Testis (tissue), 3 donors: Measurements from ENCODE around the gene QPCTL. TPM values are rescaled to one million over a fixed set of nuclear protein-coding genes. Genes with fewer than 3 reads are reported as not detected.

Experiments
- DNase-seq: peaks from one replicate; pipeline ENCODE4 v3.0.0-alpha.2; 2019
- H3K27ac ChIP-seq, 2 donors: fragments of 200-600 bp; sonication (generic); one replicate each; pipeline ENCODE4 v1.5.1; 2019
- H3K27me3 ChIP-seq: fragments of 200-600 bp; sonication (generic); one replicate; pipeline ENCODE4 v1.5.1; 2019
- H3K36me3 ChIP-seq: fragments of 200-600 bp; sonication (generic); one replicate; pipeline ENCODE4 v1.5.1; 2017; ENCODE audit warnings: low read depth; ENCODE audit errors: missing control alignments
- H3K4me1 ChIP-seq: fragments of 200-600 bp; sonication (generic); one replicate; pipeline ENCODE4 v1.5.1; 2019
- H3K4me3 ChIP-seq, 2 donors: fragments of 200-600 bp; sonication (generic); one replicate each; pipeline ENCODE4 v1.5.1; 2017 to 2019
- H3K9me3 ChIP-seq: fragments of 200-600 bp; sonication (generic); one replicate; pipeline ENCODE4 v1.5.1; 2017
- CTCF ChIP-seq, 3 experiments: fragments of 450-650 bp in 2 of 3; fragments of 200-600 bp in 1 of 3; sonication (generic) in 1 of 3; IDR thresholded peaks; one replicate each; pipeline ENCODE4 v1.5.1; 2016 to 2019; ENCODE audit warnings: antibody characterized with exemption in 3 of 3, mild to moderate bottlenecking in 2 of 3, moderate library complexity in 1 of 3
- POLR2A ChIP-seq: fragments of 450-650 bp; IDR thresholded peaks from one replicate; pipeline ENCODE4 v1.6.1; 2017; ENCODE audit warnings: antibody characterized with exemption, mild to moderate bottlenecking, moderate library complexity
- WGBS, 2 donors: methylation state at CpG; one replicate each; pipeline ENCODE4 v1.1.5; 2018; 5-methylcytosine and 5-hydroxymethylcytosine counted together
- intact Hi-C: fragments of 100-400 bp; cut with DNase I; formaldehyde crosslinking; loops from one replicate; pipeline ENCODE4 v1.15.1; 2023; ENCODE audit warnings: low total_unique reads
- microRNA counts, 2 donors: library from miRNA; unstranded; fragments of <30 nt; microRNA quantifications; one replicate each; lab custom pipeline; 2016
- microRNA-seq, 2 donors: library from miRNA; unstranded; fragments of <30 nt; microRNA quantifications; one replicate each; pipeline ENCODE4, GENCODE V29; 2016; ENCODE audit warnings: borderline number of aligned reads in 2 of 2, borderline replicate concordance in 1 of 2
- polyA plus RNA-seq: library from polyadenylated mRNA; stranded (reverse); fragments of 350-450 nt; fragmentation: Illumina TruSeq; extraction: RNeasy Lipid Tissue Mini Kit (QIAGEN cat#74804); gene quantifications from one replicate; pipeline ENCODE4 v1.2.3, GENCODE V29; 2014; ENCODE audit warnings: low read depth, low replicate concordance; ENCODE audit not compliant: insufficient read depth
- small RNA-seq, 2 donors: library from RNA; depleted of rRNA; stranded (forward); fragments of <200 nt; gene quantifications; one replicate each; pipeline ENCODE3, GENCODE V24; 2016
- total RNA-seq, 2 donors: library from RNA; depleted of rRNA; stranded (reverse); fragments of >200 nt; gene quantifications; one replicate each; pipeline ENCODE4 v1.2.3, GENCODE V29; 2016

The QPCTL gene
- total and polyA plus RNA-seq, 3 donors from 2014 or later: 3.5 to 6.9 (median 5.3) TPM

- H3K4me1 ChIP-seq: no peaks in the 10 kb centered on the region
- no peak overlapping the region for H3K27ac ChIP-seq
- H3K4me3 ChIP-seq: no peak overlapping the region
- H3K9me3 ChIP-seq: no peaks in the 10 kb centered on the region
- no peaks in the 10 kb centered on the region for H3K27me3 ChIP-seq
- no peaks in the 10 kb centered on the region for H3K36me3 ChIP-seq
- intact Hi-C loops: no loop called here
- WGBS, 2 donors: 93 to 94% methylated on average over 12 of the region's 12 CpGs
- no peak for DNase-seq
- TF ChIP-seq POLR2A: no peak
- TF ChIP-seq CTCF (IDR thresholded peaks at IDR 0.05): no peak
Measured at GRCh38 chr19:45752639-45753038, 60.2 kb downstream of the QPCTL start.

GRCh38 chr19:45753548-45753947, 61.1 kb downstream of the QPCTL start:
- intact Hi-C loops: no loop called here

More at GRCh38 chr19:45753548-45753947, 61.1 kb downstream of the QPCTL start:
- Histone ChIP-seq H3K4me1 (no peaks in the 10 kb centered on the region), H3K4me3 (no peak overlapping the region), H3K9me3 (no peaks in the 10 kb centered on the region), H3K36me3 (no peaks in the 10 kb centered on the region), H3K27me3 (no peaks in the 10 kb centered on the region), H3K27ac (no peak overlapping the region)
- 66 to 81% methylated on average over 5 to 6 of the region's 6 CpGs for WGBS, 2 donors
- no peak for DNase-seq
- TF ChIP-seq CTCF (IDR thresholded peaks at IDR 0.05) (no peak), POLR2A (no peak)

MicroRNA genes within 50 kb of the gene (microRNA counts, 767-probe panel; counts per million panel counts)
- 0 to 152 counts per million in 2 donors for microRNA hsa-miR-642a-5p (lab: Ali Mortazavi, UCI)
- 0 to 152 counts per million in 2 donors for microRNA hsa-miR-642b-3p (lab: Ali Mortazavi, UCI)

Small RNA genes within 50 kb of the gene (microRNA-seq; reads per million reads assigned to microRNA genes)
- gene MIR642A (0 reads per million in 2 donors), gene MIR642B (0 reads per million in 2 donors)

Small RNA genes within 50 kb of the gene (small RNA-seq; reads per million reads assigned to genes)
- gene MIR642A: 0 to 0.09 reads per million in 2 donors
- gene RN7SL836P: 0 to 0.09 reads per million in 2 donors

Other genes starting within 250 kb of the QPCTL start
- gene FOSB, start 224.7 kb upstream of the QPCTL start, total RNA-seq: 1 to 10 TPM; 1.2 to 3.9 TPM
- 22.7 TPM for gene FOSB, start 224.7 kb upstream of the QPCTL start, polyA plus RNA-seq
- gene RTN2, start 195.6 kb upstream of the QPCTL start, total RNA-seq: 1 to 10 TPM; 5.2 to 5.3 TPM
- gene RTN2, start 195.6 kb upstream of the QPCTL start, polyA plus RNA-seq: 4.2 TPM
- 1 to 10 TPM; 1.9 to 2.3 TPM for gene PPM1N, start 194.2 kb upstream of the QPCTL start, total RNA-seq
- gene PPM1N, start 194.2 kb upstream of the QPCTL start, polyA plus RNA-seq: 3.4 TPM
- gene VASP, start 185.2 kb upstream of the QPCTL start, total RNA-seq: 10 to 100 TPM; 52.7 to 57.9 TPM
- gene VASP, start 185.2 kb upstream of the QPCTL start, polyA plus RNA-seq: 37.7 TPM
- gene OPA3, start 107.9 kb upstream of the QPCTL start, total RNA-seq: 10 to 100 TPM; 18.3 to 19.3 TPM
- 20.9 TPM for gene OPA3, start 107.9 kb upstream of the QPCTL start, polyA plus RNA-seq
- gene GPR4, start 90.5 kb upstream of the QPCTL start, total RNA-seq: 1 to 10 TPM in 1 of 2 donors, under 1 TPM in 1; 0.81 to 1.9 TPM
- 3.2 TPM for gene GPR4, start 90.5 kb upstream of the QPCTL start, polyA plus RNA-seq
- 10 to 100 TPM; 36.3 to 48.4 TPM for gene EML2, start 53.3 kb upstream of the QPCTL start, total RNA-seq
- 28.5 TPM for gene EML2, start 53.3 kb upstream of the QPCTL start, polyA plus RNA-seq
- under 1 TPM; 0.16 to 0.74 TPM for gene GIPR, start 24.4 kb upstream of the QPCTL start, total RNA-seq
- 0.50 TPM for gene GIPR, start 24.4 kb upstream of the QPCTL start, polyA plus RNA-seq
- 100 to 1,000 TPM; 111 to 128 TPM for gene SNRPD2, start 713 bp upstream of the QPCTL start, total RNA-seq
- gene SNRPD2, start 713 bp upstream of the QPCTL start, polyA plus RNA-seq: 242 TPM
- gene FBXO46, start 38.2 kb downstream of the QPCTL start, total RNA-seq: 10 to 100 TPM; 22.4 to 24.2 TPM
- gene FBXO46, start 38.2 kb downstream of the QPCTL start, polyA plus RNA-seq: 20.1 TPM
- 10 to 100 TPM in 1 of 2 donors, 1 to 10 TPM in 1; 9.2 to 13.8 TPM for gene MEIOSIN, start 40.8 kb downstream of the QPCTL start, total RNA-seq
- gene MEIOSIN, start 40.8 kb downstream of the QPCTL start, polyA plus RNA-seq: 10.4 TPM
- gene SIX5, start 76.6 kb downstream of the QPCTL start, total RNA-seq: 10 to 100 TPM; 16.1 to 19.4 TPM
- gene SIX5, start 76.6 kb downstream of the QPCTL start, polyA plus RNA-seq: 12.9 TPM
- 10 to 100 TPM; 66.2 to 68.8 TPM for gene DMPK, start 89.8 kb downstream of the QPCTL start, total RNA-seq
- 42.6 TPM for gene DMPK, start 89.8 kb downstream of the QPCTL start, polyA plus RNA-seq
- gene DMWD, start 100.2 kb downstream of the QPCTL start, total RNA-seq: 100 to 1,000 TPM; 111 to 124 TPM
- 59.0 TPM for gene DMWD, start 100.2 kb downstream of the QPCTL start, polyA plus RNA-seq
- gene RSPH6A, start 122.6 kb downstream of the QPCTL start, total RNA-seq: 10 to 100 TPM; 17.0 to 20.9 TPM
- 88.3 TPM for gene RSPH6A, start 122.6 kb downstream of the QPCTL start, polyA plus RNA-seq
- 100 to 1,000 TPM; 123 to 142 TPM for gene SYMPK, start 170.5 kb downstream of the QPCTL start, total RNA-seq
- gene SYMPK, start 170.5 kb downstream of the QPCTL start, polyA plus RNA-seq: 195 TPM
- 1 to 10 TPM; 1.5 to 1.7 TPM for gene FOXA3, start 171.7 kb downstream of the QPCTL start, total RNA-seq
- 1.7 TPM for gene FOXA3, start 171.7 kb downstream of the QPCTL start, polyA plus RNA-seq
- 10 to 100 TPM; 36.0 to 48.3 TPM for gene IRF2BP1, start 193.5 kb downstream of the QPCTL start, total RNA-seq
- gene IRF2BP1, start 193.5 kb downstream of the QPCTL start, polyA plus RNA-seq: 13.8 TPM
- gene MYPOP, start 209.9 kb downstream of the QPCTL start, total RNA-seq: 10 to 100 TPM in 1 of 2 donors, 1 to 10 TPM in 1; 9.4 to 11.1 TPM
- gene MYPOP, start 209.9 kb downstream of the QPCTL start, polyA plus RNA-seq: 9.5 TPM
- gene NANOS2, start 222.1 kb downstream of the QPCTL start, total RNA-seq: 1 to 10 TPM; 4.8 to 5.1 TPM
- 4.8 TPM for gene NANOS2, start 222.1 kb downstream of the QPCTL start, polyA plus RNA-seq